ENCODE measurements around the gene ACAP2. TPM values are rescaled to one million over a fixed set of nuclear protein-coding genes. Genes with fewer than 3 reads are reported as not detected.
A peak's percentile ranks its signal among the peaks of the same experiment; 100 is the strongest.
"Not testable (repeated sequence)": the region's sequence is repeated elsewhere in the genome, so short reads cannot be mapped to it uniquely, and the experiment has no call there.

ACAP2 gene
- total RNA-seq, 1 experiment from 2014 or later = 42.0 TPM

- TF ChIP-seq NR3C1 (CRISPR knock-in tag; conservative IDR thresholded peaks at IDR 0.05; ENCODE audit: low read depth) (no peak), GABPB1 (CRISPR knock-in tag; IDR thresholded peaks at IDR 0.05) (peak; percentile 71; the same call in 1 of the 2 replicates), USF1 (CRISPR knock-in tag; IDR thresholded peaks at IDR 0.05) (peak; percentile 96)
Observed at GRCh38 chr3:195442573-195443390, at the start of gene ACAP2 (continued).

GRCh38 chr3:195475614-195476013 lies 32.8 kb upstream of the ACAP2 start:
- H3K4me1 Mint-ChIP-seq = peaks cover 2% of the 10 kb centered on the region; the same call in 1 of the 2 replicates
- DNase-seq (ENCODE audit: low spot score) (no peak), ATAC-seq (no peak)
- H3K27ac Mint-ChIP-seq = no peak overlapping the region
- ChIA-PET CTCF (no interaction called here), POLR2A (no interaction called here)
- H3K36me3 Mint-ChIP-seq = no peaks in the 10 kb centered on the region
- H3K4me3 Mint-ChIP-seq = no peak overlapping the region
- H3K9me3 Mint-ChIP-seq = peaks cover 12% of the 10 kb centered on the region
- TF ChIP-seq MLX (CRISPR knock-in tag; IDR thresholded peaks at IDR 0.05) = no peak
- TF ChIP-seq JUN (CRISPR knock-in tag; IDR thresholded peaks at IDR 0.05) = no peak
- no peak for TF ChIP-seq ZNF263 (CRISPR knock-in tag; IDR thresholded peaks at IDR 0.05; ENCODE audit: low read depth)
- no peak for TF ChIP-seq CTCF (IDR thresholded peaks at IDR 0.05)
- TF ChIP-seq AFF4 (CRISPR knock-in tag; IDR thresholded peaks at IDR 0.05; ENCODE audit: borderline replicate concordance) = no peak
- TF ChIP-seq ZNF671 (CRISPR knock-in tag; IDR thresholded peaks at IDR 0.05) = no peak
- TF ChIP-seq EMX1 (CRISPR knock-in tag; IDR thresholded peaks at IDR 0.05) = no peak
- TF ChIP-seq FOXP1 (CRISPR knock-in tag; IDR thresholded peaks at IDR 0.05; ENCODE audit: borderline replicate concordance) = no peak
- TF ChIP-seq OVOL2 (CRISPR knock-in tag; IDR thresholded peaks at IDR 0.05; ENCODE audit: borderline replicate concordance) = no peak
- no peaks in the 10 kb centered on the region; the same call in 1 of the 2 replicates for H3K27me3 Mint-ChIP-seq (ENCODE audit: low read depth)

GRCh38 chr3:195475116-195475515 lies 32.3 kb upstream of the ACAP2 start:
- peaks cover 12% of the 10 kb centered on the region for H3K9me3 Mint-ChIP-seq
- CTCF ChIA-PET; H3K4me1 Mint-ChIP-seq; DNase-seq (ENCODE audit: low spot score); POLR2A ChIA-PET; H3K27ac Mint-ChIP-seq; H3K4me3 Mint-ChIP-seq; H3K36me3 Mint-ChIP-seq; ATAC-seq; H3K27me3 Mint-ChIP-seq (ENCODE audit: low read depth): not testable (repeated sequence)

- H3K27ac Mint-ChIP-seq = no peak overlapping the region
- DNase-seq (ENCODE audit: low spot score) = no peak
- no peaks in the 10 kb centered on the region for H3K36me3 Mint-ChIP-seq
- H3K4me1 Mint-ChIP-seq = peaks cover 2% of the 10 kb centered on the region; the same call in 1 of the 2 replicates
- ATAC-seq = no peak
- H3K4me3 Mint-ChIP-seq = no peak overlapping the region
- CTCF ChIA-PET = no interaction called here
- peaks cover 23% of the 10 kb centered on the region for H3K9me3 Mint-ChIP-seq
- H3K27me3 Mint-ChIP-seq (ENCODE audit: low read depth) = no peaks in the 10 kb centered on the region; the same call in 1 of the 2 replicates
- POLR2A ChIA-PET = no interaction called here
- no peak for TF ChIP-seq AFF4 (CRISPR knock-in tag; IDR thresholded peaks at IDR 0.05; ENCODE audit: borderline replicate concordance)
- TF ChIP-seq MXD4 (CRISPR knock-in tag; IDR thresholded peaks at IDR 0.05; ENCODE audit: borderline replicate concordance) = no peak
- TF ChIP-seq STAT6 (CRISPR knock-in tag; conservative IDR thresholded peaks at IDR 0.05; ENCODE audit: low read depth) = no peak
- TF ChIP-seq FOXP1 (CRISPR knock-in tag; IDR thresholded peaks at IDR 0.05; ENCODE audit: borderline replicate concordance) = no peak
- no peak for TF ChIP-seq IRF2 (CRISPR knock-in tag; IDR thresholded peaks at IDR 0.05; ENCODE audit: borderline replicate concordance, low read depth)
Observed at GRCh38 chr3:195468841-195469240, 26.0 kb upstream of the ACAP2 start.
